ENCODE data around the gene VEGFA.

The VEGFA gene

DNA sequence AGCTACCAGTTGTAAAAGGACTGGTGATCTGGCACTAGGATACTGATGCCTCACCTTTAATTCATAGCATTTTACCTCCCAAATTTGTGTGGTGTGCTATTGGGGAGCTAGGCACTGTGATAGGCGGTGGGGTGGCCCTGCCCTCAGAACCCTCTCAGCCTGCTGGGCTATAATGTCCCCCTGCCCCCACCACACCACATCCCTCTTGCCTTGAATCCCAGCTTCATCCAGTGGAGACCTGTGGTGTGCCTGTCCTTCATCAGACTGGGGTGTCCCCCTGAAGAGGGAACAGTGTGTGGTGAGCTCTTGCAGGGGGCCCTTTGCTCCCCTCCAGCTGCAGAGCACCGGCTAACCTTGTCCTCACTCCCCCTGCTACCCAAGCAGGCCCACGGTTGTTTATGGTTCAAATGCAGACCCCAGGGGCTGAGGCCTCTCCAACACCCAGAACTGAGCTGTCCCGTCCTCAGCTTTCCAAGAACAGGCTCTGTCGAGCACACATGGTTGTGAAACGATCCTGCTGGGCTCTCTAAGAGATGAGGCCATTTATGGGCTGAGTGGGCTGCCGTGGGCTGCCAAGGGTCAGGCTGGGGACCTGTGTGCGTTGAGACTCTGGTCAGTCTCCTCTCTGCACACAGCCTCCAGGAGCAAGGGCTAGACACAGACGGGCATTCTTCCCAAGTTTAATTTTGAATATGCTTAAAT is 26.9 kb upstream of the VEGFA start:
- TF ChIP-seq, protein P1, sequence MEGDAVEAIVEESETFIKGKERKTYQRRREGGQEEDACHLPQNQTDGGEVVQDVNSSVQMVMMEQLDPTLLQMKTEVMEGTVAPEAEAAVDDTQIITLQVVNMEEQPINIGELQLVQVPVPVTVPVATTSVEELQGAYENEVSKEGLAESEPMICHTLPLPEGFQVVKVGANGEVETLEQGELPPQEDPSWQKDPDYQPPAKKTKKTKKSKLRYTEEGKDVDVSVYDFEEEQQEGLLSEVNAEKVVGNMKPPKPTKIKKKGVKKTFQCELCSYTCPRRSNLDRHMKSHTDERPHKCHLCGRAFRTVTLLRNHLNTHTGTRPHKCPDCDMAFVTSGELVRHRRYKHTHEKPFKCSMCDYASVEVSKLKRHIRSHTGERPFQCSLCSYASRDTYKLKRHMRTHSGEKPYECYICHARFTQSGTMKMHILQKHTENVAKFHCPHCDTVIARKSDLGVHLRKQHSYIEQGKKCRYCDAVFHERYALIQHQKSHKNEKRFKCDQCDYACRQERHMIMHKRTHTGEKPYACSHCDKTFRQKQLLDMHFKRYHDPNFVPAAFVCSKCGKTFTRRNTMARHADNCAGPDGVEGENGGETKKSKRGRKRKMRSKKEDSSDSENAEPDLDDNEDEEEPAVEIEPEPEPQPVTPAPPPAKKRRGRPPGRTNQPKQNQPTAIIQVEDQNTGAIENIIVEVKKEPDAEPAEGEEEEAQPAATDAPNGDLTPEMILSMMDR (IDR thresholded peaks at IDR 0.05; ENCODE audit: control insufficient read depth, insufficient read depth, low read depth, low read length, missing control alignments) = no peak
- no peak for DNase-seq (ENCODE audit: low read depth)

DNA sequence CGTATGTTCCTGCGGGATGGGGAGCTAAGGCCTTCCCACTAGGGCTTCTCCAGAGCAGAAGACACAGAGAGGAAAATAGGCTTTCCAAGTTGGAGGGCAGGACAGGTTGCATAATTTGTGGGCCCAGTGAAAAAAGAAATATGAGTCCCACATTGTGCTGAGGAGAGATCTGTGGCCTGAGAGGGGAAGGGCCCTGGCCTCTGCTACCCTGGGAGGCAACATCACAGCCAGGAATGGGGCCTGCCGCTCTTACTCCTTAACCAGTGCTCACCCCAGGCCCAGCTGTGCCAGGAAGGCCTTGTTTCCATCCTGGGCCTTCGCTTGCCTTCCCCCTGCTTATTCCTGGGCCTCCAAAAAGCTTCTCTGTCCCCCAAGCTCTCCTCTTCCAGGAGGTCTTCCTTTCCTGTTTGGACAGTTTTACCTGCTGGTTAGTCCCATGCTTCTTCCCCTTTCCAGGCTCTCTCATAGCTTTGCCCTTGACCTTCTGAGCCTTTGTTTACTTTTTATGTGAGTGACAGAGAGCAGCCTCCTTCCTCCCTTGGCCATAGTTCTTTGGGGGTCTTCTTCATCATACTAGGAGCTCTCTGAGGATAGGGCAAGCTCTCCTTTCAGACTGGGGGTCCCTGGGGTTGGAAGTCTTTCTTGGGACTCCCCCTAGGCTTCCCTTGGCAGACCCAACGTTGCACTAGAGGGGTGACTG is 26.2 kb upstream of the VEGFA start:
- no peak overlapping the region for H3K4me3 ChIP-seq (ENCODE audit: control insufficient read depth, low read depth, low read length)
- no peak for DNase-seq (ENCODE audit: low read depth)
- TF ChIP-seq, protein P1 (IDR thresholded peaks at IDR 0.05; ENCODE audit: control insufficient read depth, insufficient read depth, low read depth, low read length, missing control alignments) = no peak

More for the DNA sequence above, 26.9 kb upstream of the VEGFA start:
- no peak overlapping the region for H3K4me3 ChIP-seq (ENCODE audit: control insufficient read depth, low read depth, low read length)

DNA sequence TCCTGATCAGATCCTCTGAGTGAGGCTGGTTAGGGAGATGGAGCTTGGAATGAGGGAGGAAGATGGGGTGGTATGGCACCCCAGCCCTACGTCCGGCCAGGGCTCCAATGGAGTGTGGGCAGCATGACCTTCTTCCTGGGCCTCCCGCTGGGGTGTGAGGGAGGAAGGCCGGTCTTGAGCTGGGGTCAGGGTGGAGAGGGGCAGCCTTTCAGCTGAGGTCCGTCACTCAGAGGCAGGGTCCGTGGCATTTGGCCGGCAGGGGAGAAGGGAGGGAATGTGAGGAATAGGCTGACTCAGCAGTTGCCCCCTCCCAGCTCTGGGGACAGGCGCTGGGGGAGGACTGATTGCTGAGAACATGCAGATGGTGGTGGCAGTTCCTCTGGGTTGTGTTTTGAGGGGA is 25.5 kb upstream of the VEGFA start:
- DNase-seq (ENCODE audit: low read depth) = no peak
- H3K4me3 ChIP-seq (ENCODE audit: control insufficient read depth, low read depth, low read length) = no peak overlapping the region
- TF ChIP-seq, protein P1 (IDR thresholded peaks at IDR 0.05; ENCODE audit: control insufficient read depth, insufficient read depth, low read depth, low read length, missing control alignments) = no peak

DNA sequence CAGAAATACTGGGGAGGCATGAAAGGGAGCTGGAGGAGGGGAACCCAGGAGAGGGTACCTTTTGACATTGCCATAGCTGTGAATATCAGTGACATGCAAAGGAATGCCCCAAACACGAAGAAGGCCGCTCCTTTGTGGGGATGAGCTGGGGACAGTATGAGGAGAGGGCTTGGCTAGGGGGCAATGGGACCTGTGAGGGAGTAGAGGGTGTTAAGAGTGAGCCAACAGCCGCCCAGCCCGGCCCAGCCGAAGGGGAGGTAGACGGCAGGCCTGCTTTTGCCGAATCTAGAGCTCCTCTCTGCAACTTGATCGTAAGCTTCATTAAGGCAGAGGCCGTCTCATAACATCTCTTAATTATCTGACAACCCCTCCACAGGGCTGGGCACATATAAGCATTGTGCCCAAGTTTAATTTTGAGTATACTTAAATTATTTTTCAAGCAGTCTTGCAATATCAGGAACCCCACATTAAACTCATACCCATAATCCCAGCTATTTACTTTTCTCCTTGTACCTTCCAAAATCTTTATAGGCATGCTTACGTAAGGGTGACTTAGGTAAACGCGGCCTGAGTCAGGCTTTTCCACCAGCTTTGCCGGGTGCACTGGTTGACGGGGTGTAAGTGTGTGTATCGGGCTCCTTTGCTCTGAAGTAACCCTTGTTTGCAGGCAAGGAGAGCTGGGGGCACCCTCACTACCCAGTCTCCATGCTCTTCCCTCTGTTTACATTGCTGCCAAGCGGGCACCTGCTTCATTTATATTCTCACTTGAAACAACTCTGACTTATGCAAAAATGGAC is 24.9 kb upstream of the VEGFA start:
- H3K4me3 ChIP-seq (ENCODE audit: control insufficient read depth, low read depth, low read length) = no peak overlapping the region
- TF ChIP-seq, protein P1 (IDR thresholded peaks at IDR 0.05; ENCODE audit: control insufficient read depth, insufficient read depth, low read depth, low read length, missing control alignments) = no peak
- DNase-seq (ENCODE audit: low read depth) = no peak

DNA sequence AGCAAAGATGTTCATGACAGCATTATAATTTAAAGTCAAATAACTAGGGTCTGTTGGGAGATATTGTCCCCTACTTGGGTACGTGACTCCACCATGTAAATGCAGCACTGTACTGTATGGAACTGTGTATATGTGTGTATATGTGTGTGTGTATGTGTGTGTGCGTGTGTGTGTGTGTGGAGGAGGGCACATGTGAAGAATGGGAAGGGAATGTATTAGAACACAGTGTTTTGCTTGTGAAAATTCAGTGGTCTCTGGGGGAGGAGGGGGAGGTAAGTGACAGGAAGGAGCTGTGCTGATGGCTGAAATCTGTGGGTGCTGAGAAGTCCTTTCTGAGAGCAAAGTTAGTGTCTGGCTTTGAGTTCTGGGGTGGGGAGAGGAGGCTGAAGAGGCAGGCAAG is 23.9 kb upstream of the VEGFA start:
- no peak overlapping the region for H3K4me3 ChIP-seq (ENCODE audit: control insufficient read depth, low read depth, low read length)
- TF ChIP-seq, protein P1 (IDR thresholded peaks at IDR 0.05; ENCODE audit: control insufficient read depth, insufficient read depth, low read depth, low read length, missing control alignments) = no peak
- no peak for DNase-seq (ENCODE audit: low read depth)

DNA sequence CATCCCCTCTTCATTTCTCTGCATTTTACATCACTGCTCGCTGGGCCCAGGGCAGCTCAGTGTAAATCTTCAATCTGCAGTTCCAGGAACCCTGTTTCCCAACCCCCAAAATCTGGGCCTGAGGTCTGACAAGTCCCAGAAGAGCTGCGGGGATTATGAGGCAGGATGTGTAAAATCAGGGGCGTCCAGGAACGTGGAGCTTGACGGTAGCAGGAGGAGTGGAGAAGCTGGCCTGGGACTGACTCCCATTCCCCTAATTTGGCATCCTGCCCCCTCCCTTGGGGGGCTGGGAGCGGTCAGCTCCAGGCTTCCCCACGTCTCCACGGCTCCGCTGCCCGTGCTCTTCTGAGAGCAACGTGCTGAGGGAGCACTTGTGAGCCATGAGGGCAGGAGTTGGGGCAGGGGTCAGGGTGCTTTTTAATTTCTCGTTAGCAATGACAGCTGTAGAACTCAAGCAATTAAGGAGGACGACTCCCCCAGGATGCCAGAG is 23.4 kb upstream of the VEGFA start:
- H3K4me3 ChIP-seq (ENCODE audit: control insufficient read depth, low read depth, low read length) = no peak overlapping the region
- no peak for DNase-seq (ENCODE audit: low read depth)
- TF ChIP-seq, protein P1 (IDR thresholded peaks at IDR 0.05; ENCODE audit: control insufficient read depth, insufficient read depth, low read depth, low read length, missing control alignments) = no peak
